HepG2 (cell line): Measurements from ENCODE around the gene NOBOX. TPM values are rescaled to one million over a fixed set of nuclear protein-coding genes. Genes with fewer than 3 reads are reported as not detected.

Source experiments
- ATAC-seq: fragments of 200-7000 bp; cut with Tn5 transposase; 3 replicates; pipeline ENCODE4 v1.9.1; 2020; ENCODE audit warnings: mild to moderate bottlenecking, moderate library complexity
- BruUV-seq: library from RNA; stranded (reverse); fragments of 400-500 nt; replicated peaks from 2 replicates; lab custom pipeline; 2021; lab: Mats Ljungman, UMichigan
- CTCF ChIA-PET: fragments of 300-600 bp; formaldehyde crosslinking; extraction: SDS; loops from one replicate; lab custom pipeline; 2021; ENCODE audit warnings: low total read pairs, inconsistent platforms, low intra/inter-chr PET ratio; lab: Yijun Ruan, JAX
- POLR2A ChIA-PET: fragments of 350-600 bp; sonication (Branson Sonifier 250); formaldehyde crosslinking; loops from one replicate; lab custom pipeline; 2020; ENCODE audit warnings: antibody characterized with exemption, inconsistent platforms; lab: Yijun Ruan, JAX
- DNase-seq: peaks from one replicate; pipeline ENCODE4 v3.0.0-alpha.2; 2015; ENCODE audit warnings: low spot score
- FAIRE-seq: peaks from 3 replicates; lab custom pipeline; 2011; peaks lifted over from hg19 to GRCh38; lab: Jason Lieb, UNC
- H2AFZ ChIP-seq: one replicate; pipeline ENCODE4 v1.6.1; 2011; ENCODE audit warnings: low read length, inconsistent platforms
- H3K27ac ChIP-seq: fragments of 300-600 bp; 3 replicates; pipeline ENCODE4 v1.8.0; 2011; ENCODE audit warnings: mixed run types, mild to moderate bottlenecking, mixed read lengths, low read length, inconsistent platforms; ENCODE audit not compliant: insufficient read depth; ENCODE audit errors: extremely low read length
- H3K27me3 ChIP-seq, 2 experiments: fragments of 200-600 bp in 1 of 2; 2 replicates in 1 of 2; 3 replicates in 1 of 2; pipeline versions ENCODE4 v1.6.0 to v1.8.0; 2011; ENCODE audit warnings: low read length in 2 of 2, mild to moderate bottlenecking in 2 of 2, moderate library complexity in 2 of 2, inconsistent platforms in 1 of 2; ENCODE audit not compliant: insufficient read depth in 2 of 2, control insufficient read depth in 1 of 2
- H3K36me3 ChIP-seq, 2 experiments: fragments of 200-600 bp in 1 of 2; replicated peaks in 1 of 2; 2 replicates in 1 of 2; 3 replicates in 1 of 2; pipeline versions ENCODE4 v1.5.1 to v1.8.0; 2011; ENCODE audit warnings: low read length in 2 of 2, inconsistent platforms in 1 of 2; ENCODE audit not compliant: insufficient read depth in 2 of 2, control insufficient read depth in 1 of 2
- H3K4me1 ChIP-seq: 2 replicates; pipeline ENCODE4 v1.5.1; 2012; ENCODE audit warnings: low read length, inconsistent platforms; ENCODE audit not compliant: insufficient read depth
- H3K4me2 ChIP-seq: 2 replicates; pipeline ENCODE4 v1.6.0; 2011; ENCODE audit warnings: low read depth, low read length, inconsistent platforms
- H3K4me3 ChIP-seq, 3 experiments: fragments of 200-600 bp in 1 of 3; sonication (generic), shearing (Covaris generic) in 1 of 3; replicated peaks in 1 of 3; 2 replicates each; pipeline ENCODE4 v1.5.1; 2011 to 2016; ENCODE audit warnings: low read length in 3 of 3, inconsistent platforms in 2 of 3, low read depth in 2 of 3, mild to moderate bottlenecking in 2 of 3, control low read depth in 1 of 3, mixed read lengths in 1 of 3; ENCODE audit not compliant: insufficient read depth in 1 of 3
- H3K79me2 ChIP-seq: one replicate; pipeline ENCODE4 v1.6.1; 2011; ENCODE audit warnings: low read length, inconsistent platforms; ENCODE audit not compliant: insufficient read depth
- H3K9ac ChIP-seq: 2 replicates; pipeline ENCODE4 v1.6.0; 2011; ENCODE audit warnings: mild to moderate bottlenecking, low read depth, low read length, inconsistent platforms; ENCODE audit not compliant: insufficient read depth
- H3K9me3 ChIP-seq: 2 replicates; pipeline ENCODE4 v1.5.1; 2012; ENCODE audit warnings: mild to moderate bottlenecking, low read length
- H4K20me1 ChIP-seq: 2 replicates; pipeline ENCODE4 v1.6.0; 2011; ENCODE audit warnings: inconsistent platforms, mild to moderate bottlenecking, low read length, moderate library complexity; ENCODE audit not compliant: insufficient read depth
- AHR ChIP-seq: IDR thresholded peaks from 2 replicates; pipeline ENCODE4 v1.6.1; 2018; ENCODE audit warnings: missing genetic modification reagents, missing compliant biosample characterization
- CBFB ChIP-seq: sonication (generic); formaldehyde crosslinking; IDR thresholded peaks from 2 replicates; pipeline ENCODE4 v1.4.0; 2020; ENCODE audit warnings: missing genetic modification reagents
- HNF1B ChIP-seq: sonication (generic); formaldehyde crosslinking; IDR thresholded peaks from 2 replicates; pipeline ENCODE4 v1.5.1; 2020; ENCODE audit warnings: mild to moderate bottlenecking, moderate library complexity, missing genetic modification reagents
- MED1 ChIP-seq: sonication (generic); formaldehyde crosslinking; IDR thresholded peaks from 2 replicates; pipeline ENCODE4 v1.4.0; 2020; ENCODE audit warnings: missing genetic modification reagents
- MED13 ChIP-seq: sonication (generic); formaldehyde crosslinking; IDR thresholded peaks from 2 replicates; pipeline ENCODE4 v1.5.0; 2020; ENCODE audit warnings: missing genetic modification reagents
- TBL1XR1 ChIP-seq: fragments of 150-350 bp; IDR thresholded peaks from 2 replicates; pipeline ENCODE4 v1.6.1; 2014; ENCODE audit warnings: borderline replicate concordance, low read length; ENCODE audit not compliant: partially characterized antibody
- TRIM22 ChIP-seq: fragments of 450-650 bp; IDR thresholded peaks from 2 replicates; pipeline ENCODE4 v1.6.1; 2017
- ZBTB44 ChIP-seq: sonication (generic); formaldehyde crosslinking; IDR thresholded peaks from 2 replicates; pipeline ENCODE4 v1.4.0; 2020; ENCODE audit warnings: missing genetic modification reagents
- ZNF34 ChIP-seq: sonication (generic); formaldehyde crosslinking; IDR thresholded peaks from 2 replicates; pipeline ENCODE4 v1.4.0; 2020; ENCODE audit warnings: mild to moderate bottlenecking, missing genetic modification reagents, borderline replicate concordance
- ZNF446 ChIP-seq: sonication (generic); formaldehyde crosslinking; IDR thresholded peaks from 2 replicates; pipeline ENCODE4 v1.5.0; 2020; ENCODE audit warnings: mild to moderate bottlenecking, missing genetic modification reagents
- ZNF451 ChIP-seq: sonication (generic); formaldehyde crosslinking; IDR thresholded peaks from 2 replicates; pipeline ENCODE4 v1.5.0; 2020; ENCODE audit warnings: mild to moderate bottlenecking, missing genetic modification reagents
- ZNF83 ChIP-seq: sonication (generic); formaldehyde crosslinking; IDR thresholded peaks from 2 replicates; pipeline ENCODE4 v1.4.0; 2020; ENCODE audit warnings: missing genetic modification reagents, mild to moderate bottlenecking, borderline replicate concordance
- WGBS: methylation state at CpG from one replicate; pipeline ENCODE4 v1.1.6; 2017; ENCODE audit warnings: low lambda C conversion rate; 5-methylcytosine and 5-hydroxymethylcytosine counted together
- in situ Hi-C: cut with HindIII; loops from 2 replicates; pipeline ENCODE4 v1.10.0; 2017; ENCODE audit warnings: low pct_unique_long_range_greater_than_20kb; ENCODE audit not compliant: extremely low pct_ligation_motif_present
- intact Hi-C: fragments of 100-400 bp; cut with micrococcal nuclease; formaldehyde crosslinking; loops from one replicate; pipeline ENCODE4 v1.10.0; 2022; ENCODE audit not compliant: unreplicated experiment
- polyA plus RNA-seq, 8 experiments: library from polyadenylated mRNA; depleted of rRNA in 3 of 8; stranded (reverse) in 7 of 8; unstranded in 1 of 8; fragments of >200 nt; fragmentation: Illumina TruSeq in 4 of 8; extraction: Trizol in 4 of 8; gene quantifications; 2 replicates each; pipeline versions ENCODE4 v1.2.1 to v1.2.3, GENCODE V29; 2011 to 2016; ENCODE audit warnings: low read depth in 4 of 8, missing spikeins in 1 of 8, mixed read lengths in 1 of 8; ENCODE audit not compliant: insufficient read depth in 1 of 8
- total RNA-seq, 5 experiments: library from RNA; depleted of rRNA; stranded (reverse); fragments of >200 nt; fragmentation: Illumina TruSeq; extraction: Trizol; gene quantifications; 2 replicates each; pipeline ENCODE4 v1.2.3, GENCODE V29; 2016; ENCODE audit warnings: low read depth in 1 of 5

The NOBOX gene
- total and polyA plus RNA-seq, 2 of the 13 experiments (the other 11 are each of a cell fraction or from before 2014, with no cell fraction given) = not detected

GRCh38 chr7:144407266-144407931 is 3.9 kb upstream of the NOBOX start (continued):
- TF ChIP-seq TRIM22 (no peak), CBFB (CRISPR knock-in tag) (no peak), MED13 (CRISPR knock-in tag) (no peak), ZBTB44 (CRISPR knock-in tag) (no peak), ZNF451 (CRISPR knock-in tag) (no peak)
- TF ChIP-seq, all 625 proteins: peak for 0

- Histone ChIP-seq H2AFZ (no peak overlapping the region), H3K27me3 (peaks cover 0 to 18% of the 10 kb centered on the region in 2 experiments; a peak in 4 of 5 replicates), H3K27ac (no peak overlapping the region), H4K20me1 (no peaks in the 10 kb centered on the region), H3K79me2 (no peaks in the 10 kb centered on the region), H3K9ac (no peak overlapping the region), H3K4me2 (no peak overlapping the region), H3K36me3 (no peaks in the 10 kb centered on the region), H3K4me3 (no peak overlapping the region), H3K9me3 (no peaks in the 10 kb centered on the region), H3K4me1 (no peaks in the 10 kb centered on the region)
- WGBS = 52% methylated on average over 4 of the region's 4 CpGs
- ATAC-seq (no peak), FAIRE-seq (no peak), DNase-seq (no peak)
- in situ Hi-C loops (no loop called here), intact Hi-C loops (no loop called here)
- ChIA-PET POLR2A (no interaction called here), CTCF (no interaction called here)
- no peak for TF ChIP-seq TBL1XR1
- TF ChIP-seq AHR = no peak
- no peak for TF ChIP-seq HNF1B (CRISPR knock-in tag)
- TF ChIP-seq MED1 (CRISPR knock-in tag) = no peak
- TF ChIP-seq ZNF34 (CRISPR knock-in tag) = no peak
- no peak for TF ChIP-seq ZNF446 (CRISPR knock-in tag)
- TF ChIP-seq ZNF83 = no peak
- no TSS peak for BruUV-seq
Measured at GRCh38 chr7:144404946-144405345, 1.5 kb upstream of the NOBOX start.
